ENCODE data around the gene ERC2.

- TF ChIP-seq POLR2A (IDR thresholded peaks at IDR 0.05) (no peak), CTCF (IDR thresholded peaks at IDR 0.05) (no peak)
Observed at GRCh38 chr3:55621648-55622047, 846.6 kb downstream of the ERC2 start.

All from heart left ventricle (tissue), 13 donors.